HL-60 (cell line): ENCODE data around the gene TEX13A.

Source experiments
- CTCF ChIP-seq: IDR thresholded peaks from one replicate; pipeline ENCODE4 v1.5.1; 2011; ENCODE audit warnings: low read length, control low read depth, inconsistent platforms; ENCODE audit not compliant: insufficient read depth
- TF ChIP-seq, protein P1 (sequence below): IDR thresholded peaks from 2 replicates; pipeline ENCODE4 v1.6.1; 2012; ENCODE audit warnings: low read depth; ENCODE audit not compliant: insufficient replicate concordance

GRCh38 chrX:105263171-105263570 lies 42.7 kb upstream of the TEX13A start:
- TF ChIP-seq, protein P1, sequence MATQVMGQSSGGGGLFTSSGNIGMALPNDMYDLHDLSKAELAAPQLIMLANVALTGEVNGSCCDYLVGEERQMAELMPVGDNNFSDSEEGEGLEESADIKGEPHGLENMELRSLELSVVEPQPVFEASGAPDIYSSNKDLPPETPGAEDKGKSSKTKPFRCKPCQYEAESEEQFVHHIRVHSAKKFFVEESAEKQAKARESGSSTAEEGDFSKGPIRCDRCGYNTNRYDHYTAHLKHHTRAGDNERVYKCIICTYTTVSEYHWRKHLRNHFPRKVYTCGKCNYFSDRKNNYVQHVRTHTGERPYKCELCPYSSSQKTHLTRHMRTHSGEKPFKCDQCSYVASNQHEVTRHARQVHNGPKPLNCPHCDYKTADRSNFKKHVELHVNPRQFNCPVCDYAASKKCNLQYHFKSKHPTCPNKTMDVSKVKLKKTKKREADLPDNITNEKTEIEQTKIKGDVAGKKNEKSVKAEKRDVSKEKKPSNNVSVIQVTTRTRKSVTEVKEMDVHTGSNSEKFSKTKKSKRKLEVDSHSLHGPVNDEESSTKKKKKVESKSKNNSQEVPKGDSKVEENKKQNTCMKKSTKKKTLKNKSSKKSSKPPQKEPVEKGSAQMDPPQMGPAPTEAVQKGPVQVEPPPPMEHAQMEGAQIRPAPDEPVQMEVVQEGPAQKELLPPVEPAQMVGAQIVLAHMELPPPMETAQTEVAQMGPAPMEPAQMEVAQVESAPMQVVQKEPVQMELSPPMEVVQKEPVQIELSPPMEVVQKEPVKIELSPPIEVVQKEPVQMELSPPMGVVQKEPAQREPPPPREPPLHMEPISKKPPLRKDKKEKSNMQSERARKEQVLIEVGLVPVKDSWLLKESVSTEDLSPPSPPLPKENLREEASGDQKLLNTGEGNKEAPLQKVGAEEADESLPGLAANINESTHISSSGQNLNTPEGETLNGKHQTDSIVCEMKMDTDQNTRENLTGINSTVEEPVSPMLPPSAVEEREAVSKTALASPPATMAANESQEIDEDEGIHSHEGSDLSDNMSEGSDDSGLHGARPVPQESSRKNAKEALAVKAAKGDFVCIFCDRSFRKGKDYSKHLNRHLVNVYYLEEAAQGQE: no peak
- TF ChIP-seq CTCF: no peak
